Measurements from ENCODE around the gene UNC119.

The UNC119 gene

GRCh38 chr17:28518578-28518977, 33.8 kb downstream of the UNC119 start:
- Histone ChIP-seq H3K79me2 (ENCODE audit: control insufficient read depth, low read length) (no peaks in the 10 kb centered on the region), H4K20me1 (ENCODE audit: control insufficient read depth, insufficient read depth, low read depth, low read length) (no peaks in the 10 kb centered on the region), H3K4me1 (ENCODE audit: control insufficient read depth, low read length) (no peaks in the 10 kb centered on the region), H3K9me2 (replicated peaks; ENCODE audit: control insufficient read depth, low read length) (no peaks in the 10 kb centered on the region), H3K4me3 (ENCODE audit: low read length) (no peak overlapping the region), H3K36me3 (ENCODE audit: control insufficient read depth, low read length) (no peaks in the 10 kb centered on the region), H3K4me2 (ENCODE audit: low read length) (no peak overlapping the region), H3K27ac (ENCODE audit: low read depth, low read length) (no peak overlapping the region), H3K9me3 (ENCODE audit: control insufficient read depth, insufficient read depth, low read length) (peaks cover 14% of the 10 kb centered on the region; the same call in 1 of the 2 replicates), H3F3A (ENCODE audit: control insufficient read depth, insufficient read depth) (no peaks in the 10 kb centered on the region), H3K27me3 (ENCODE audit: control insufficient read depth, low read length) (no peaks in the 10 kb centered on the region; the same call in 1 of the 2 replicates)
- TF ChIP-seq CTCF (IDR thresholded peaks at IDR 0.05; ENCODE audit: low read depth, low read length, poor library complexity, severe bottlenecking) = no peak

GRCh38 chr17:28518132-28518531, 34.3 kb downstream of the UNC119 start:
- Histone ChIP-seq H3K9me3 (ENCODE audit: control insufficient read depth, insufficient read depth, low read length) (peaks cover 14% of the 10 kb centered on the region; the same call in 1 of the 2 replicates), H3K9me2 (replicated peaks; ENCODE audit: control insufficient read depth, low read length) (no peaks in the 10 kb centered on the region), H3K4me3 (ENCODE audit: low read length) (no peak overlapping the region), H3K36me3 (ENCODE audit: control insufficient read depth, low read length) (no peaks in the 10 kb centered on the region), H3K27me3 (ENCODE audit: control insufficient read depth, low read length) (no peaks in the 10 kb centered on the region; the same call in 1 of the 2 replicates), H3K4me1 (ENCODE audit: control insufficient read depth, low read length) (no peaks in the 10 kb centered on the region), H3F3A (ENCODE audit: control insufficient read depth, insufficient read depth) (no peaks in the 10 kb centered on the region), H3K79me2 (ENCODE audit: control insufficient read depth, low read length) (no peaks in the 10 kb centered on the region), H4K20me1 (ENCODE audit: control insufficient read depth, insufficient read depth, low read depth, low read length) (no peaks in the 10 kb centered on the region), H3K27ac (ENCODE audit: low read depth, low read length) (no peak overlapping the region), H3K4me2 (ENCODE audit: low read length) (no peak overlapping the region)
- TF ChIP-seq CTCF (IDR thresholded peaks at IDR 0.05; ENCODE audit: low read depth, low read length, poor library complexity, severe bottlenecking) (no peak), EZH2phosphoT487 (IDR thresholded peaks at IDR 0.05; ENCODE audit: borderline replicate concordance, low read length) (no peak)

- Histone ChIP-seq H3K27me3 (ENCODE audit: control insufficient read depth, low read length) (peaks cover 11% of the 10 kb centered on the region), H3K79me2 (ENCODE audit: control insufficient read depth, low read length) (no peaks in the 10 kb centered on the region), H3F3A (ENCODE audit: control insufficient read depth, insufficient read depth) (no peaks in the 10 kb centered on the region), H3K4me3 (ENCODE audit: low read length) (no peak overlapping the region), H3K4me1 (ENCODE audit: control insufficient read depth, low read length) (no peaks in the 10 kb centered on the region), H3K9me3 (ENCODE audit: control insufficient read depth, insufficient read depth, low read length) (peaks cover 14% of the 10 kb centered on the region; the same call in 1 of the 2 replicates), H3K4me2 (ENCODE audit: low read length) (no peak overlapping the region), H3K36me3 (ENCODE audit: control insufficient read depth, low read length) (no peaks in the 10 kb centered on the region), H4K20me1 (ENCODE audit: control insufficient read depth, insufficient read depth, low read depth, low read length) (no peaks in the 10 kb centered on the region), H3K9me2 (replicated peaks; ENCODE audit: control insufficient read depth, low read length) (no peaks in the 10 kb centered on the region), H3K27ac (ENCODE audit: low read depth, low read length) (no peak overlapping the region)
- no peak for TF ChIP-seq CTCF (IDR thresholded peaks at IDR 0.05; ENCODE audit: low read depth, low read length, poor library complexity, severe bottlenecking)
- no peak for TF ChIP-seq EZH2phosphoT487 (IDR thresholded peaks at IDR 0.05; ENCODE audit: borderline replicate concordance, low read length)
These were observed 36.9 kb downstream of the UNC119 start for GRCh38 chr17:28515518-28515917.
